SK-N-SH (cell line): ENCODE results near the gene ABHD1.

Experiments
- EP300 ChIP-seq, 2 experiments: IDR thresholded peaks; 2 replicates each; pipeline versions ENCODE4 v1.4.0 to v1.6.1; 2012; ENCODE audit warnings: borderline replicate concordance in 1 of 2, low read depth in 1 of 2, low read length in 1 of 2
- GABPA ChIP-seq: IDR thresholded peaks from 2 replicates; pipeline ENCODE4 v1.4.0; 2012; ENCODE audit warnings: low read depth, mild to moderate bottlenecking
- JUND ChIP-seq: IDR thresholded peaks from 2 replicates; pipeline ENCODE4 v1.4.0; 2012
- MEF2A ChIP-seq: IDR thresholded peaks from 2 replicates; pipeline ENCODE4 v1.4.0; 2012; ENCODE audit warnings: low read depth, borderline replicate concordance
- MXI1 ChIP-seq: IDR thresholded peaks from 2 replicates; pipeline ENCODE4 v1.6.1; 2012; ENCODE audit warnings: mild to moderate bottlenecking, low read depth, low read length, improper control_type of control experiment
- NRF1 ChIP-seq: IDR thresholded peaks from 2 replicates; pipeline ENCODE4 v1.6.1; 2012; ENCODE audit warnings: low read depth, mild to moderate bottlenecking, low read length
- RAD21 ChIP-seq: IDR thresholded peaks from 2 replicates; pipeline ENCODE4 v1.6.1; 2012; ENCODE audit warnings: mild to moderate bottlenecking, low read length
- REST ChIP-seq: IDR thresholded peaks from 2 replicates; pipeline ENCODE4 v1.6.1; 2012; ENCODE audit warnings: mild to moderate bottlenecking, low read depth, low read length, moderate library complexity
- RXRA ChIP-seq: IDR thresholded peaks from 2 replicates; pipeline ENCODE4 v1.4.0; 2012; ENCODE audit warnings: low read depth, mild to moderate bottlenecking, borderline replicate concordance
- TF ChIP-seq, protein P1 (sequence below): fragments of 200-600 bp; sonication (generic); IDR thresholded peaks from 2 replicates; pipeline ENCODE4 v1.6.1; 2017; ENCODE audit warnings: antibody characterized with exemption, mild to moderate bottlenecking, moderate library complexity
- TF ChIP-seq, protein P2 (sequence below): fragments of 150-350 bp; IDR thresholded peaks from 2 replicates; pipeline ENCODE4 v1.6.1; 2017; ENCODE audit warnings: antibody characterized with exemption, low read length, low read depth, borderline replicate concordance

GRCh38 chr2:27081984-27082772, 41.4 kb upstream of the ABHD1 start:
- TF ChIP-seq, protein P1, sequence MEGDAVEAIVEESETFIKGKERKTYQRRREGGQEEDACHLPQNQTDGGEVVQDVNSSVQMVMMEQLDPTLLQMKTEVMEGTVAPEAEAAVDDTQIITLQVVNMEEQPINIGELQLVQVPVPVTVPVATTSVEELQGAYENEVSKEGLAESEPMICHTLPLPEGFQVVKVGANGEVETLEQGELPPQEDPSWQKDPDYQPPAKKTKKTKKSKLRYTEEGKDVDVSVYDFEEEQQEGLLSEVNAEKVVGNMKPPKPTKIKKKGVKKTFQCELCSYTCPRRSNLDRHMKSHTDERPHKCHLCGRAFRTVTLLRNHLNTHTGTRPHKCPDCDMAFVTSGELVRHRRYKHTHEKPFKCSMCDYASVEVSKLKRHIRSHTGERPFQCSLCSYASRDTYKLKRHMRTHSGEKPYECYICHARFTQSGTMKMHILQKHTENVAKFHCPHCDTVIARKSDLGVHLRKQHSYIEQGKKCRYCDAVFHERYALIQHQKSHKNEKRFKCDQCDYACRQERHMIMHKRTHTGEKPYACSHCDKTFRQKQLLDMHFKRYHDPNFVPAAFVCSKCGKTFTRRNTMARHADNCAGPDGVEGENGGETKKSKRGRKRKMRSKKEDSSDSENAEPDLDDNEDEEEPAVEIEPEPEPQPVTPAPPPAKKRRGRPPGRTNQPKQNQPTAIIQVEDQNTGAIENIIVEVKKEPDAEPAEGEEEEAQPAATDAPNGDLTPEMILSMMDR = no peak
- TF ChIP-seq, protein P2, sequence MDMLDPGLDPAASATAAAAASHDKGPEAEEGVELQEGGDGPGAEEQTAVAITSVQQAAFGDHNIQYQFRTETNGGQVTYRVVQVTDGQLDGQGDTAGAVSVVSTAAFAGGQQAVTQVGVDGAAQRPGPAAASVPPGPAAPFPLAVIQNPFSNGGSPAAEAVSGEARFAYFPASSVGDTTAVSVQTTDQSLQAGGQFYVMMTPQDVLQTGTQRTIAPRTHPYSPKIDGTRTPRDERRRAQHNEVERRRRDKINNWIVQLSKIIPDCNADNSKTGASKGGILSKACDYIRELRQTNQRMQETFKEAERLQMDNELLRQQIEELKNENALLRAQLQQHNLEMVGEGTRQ = no peak
- TF ChIP-seq MEF2A (no peak), RXRA (no peak), JUND (no peak), NRF1 (no peak), REST (no peak), MXI1 (no peak), EP300 (IDR thresholded peaks at IDR 0.05; ENCODE audit: borderline replicate concordance in 1 of 2, low read depth in 1 of 2, low read length in 1 of 2) (no peak), GABPA (no peak), RAD21 (no peak)
